GM12865 (cell line): ENCODE data around the gene TOMM20.
A peak's percentile ranks its signal among the peaks of the same experiment; 100 is the strongest.

Experiments
- DNase-seq: peaks from one replicate; pipeline ENCODE4 v3.0.0; 2010; ENCODE audit warnings: low read depth
- H3K4me3 ChIP-seq: 2 replicates; pipeline ENCODE4 v1.5.1; 2011; ENCODE audit warnings: mild to moderate bottlenecking, low read depth, low read length, control low read depth
- TF ChIP-seq, protein P1 (sequence below): IDR thresholded peaks from 2 replicates; pipeline ENCODE4 v1.5.1; 2011; ENCODE audit warnings: low read length, control low read depth, low read depth, inconsistent platforms; ENCODE audit not compliant: insufficient read depth; ENCODE audit errors: missing control alignments

TOMM20 gene

GRCh38 chr1:235127203-235127602, 1.4 kb downstream of the TOMM20 start:
- H3K4me3 ChIP-seq: peak overlapping the region; percentile 87
- TF ChIP-seq, protein P1, sequence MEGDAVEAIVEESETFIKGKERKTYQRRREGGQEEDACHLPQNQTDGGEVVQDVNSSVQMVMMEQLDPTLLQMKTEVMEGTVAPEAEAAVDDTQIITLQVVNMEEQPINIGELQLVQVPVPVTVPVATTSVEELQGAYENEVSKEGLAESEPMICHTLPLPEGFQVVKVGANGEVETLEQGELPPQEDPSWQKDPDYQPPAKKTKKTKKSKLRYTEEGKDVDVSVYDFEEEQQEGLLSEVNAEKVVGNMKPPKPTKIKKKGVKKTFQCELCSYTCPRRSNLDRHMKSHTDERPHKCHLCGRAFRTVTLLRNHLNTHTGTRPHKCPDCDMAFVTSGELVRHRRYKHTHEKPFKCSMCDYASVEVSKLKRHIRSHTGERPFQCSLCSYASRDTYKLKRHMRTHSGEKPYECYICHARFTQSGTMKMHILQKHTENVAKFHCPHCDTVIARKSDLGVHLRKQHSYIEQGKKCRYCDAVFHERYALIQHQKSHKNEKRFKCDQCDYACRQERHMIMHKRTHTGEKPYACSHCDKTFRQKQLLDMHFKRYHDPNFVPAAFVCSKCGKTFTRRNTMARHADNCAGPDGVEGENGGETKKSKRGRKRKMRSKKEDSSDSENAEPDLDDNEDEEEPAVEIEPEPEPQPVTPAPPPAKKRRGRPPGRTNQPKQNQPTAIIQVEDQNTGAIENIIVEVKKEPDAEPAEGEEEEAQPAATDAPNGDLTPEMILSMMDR: no peak
- no peak for DNase-seq

GRCh38 chr1:235124665-235125064, 4.0 kb downstream of the TOMM20 start:
- no peak for DNase-seq
- H3K4me3 ChIP-seq: no peak overlapping the region
- TF ChIP-seq, protein P1: no peak

- no peak for DNase-seq
- TF ChIP-seq, protein P1: no peak
- H3K4me3 ChIP-seq: no peak overlapping the region
These were observed 4.5 kb downstream of the TOMM20 start for GRCh38 chr1:235124111-235124510.

DNA sequence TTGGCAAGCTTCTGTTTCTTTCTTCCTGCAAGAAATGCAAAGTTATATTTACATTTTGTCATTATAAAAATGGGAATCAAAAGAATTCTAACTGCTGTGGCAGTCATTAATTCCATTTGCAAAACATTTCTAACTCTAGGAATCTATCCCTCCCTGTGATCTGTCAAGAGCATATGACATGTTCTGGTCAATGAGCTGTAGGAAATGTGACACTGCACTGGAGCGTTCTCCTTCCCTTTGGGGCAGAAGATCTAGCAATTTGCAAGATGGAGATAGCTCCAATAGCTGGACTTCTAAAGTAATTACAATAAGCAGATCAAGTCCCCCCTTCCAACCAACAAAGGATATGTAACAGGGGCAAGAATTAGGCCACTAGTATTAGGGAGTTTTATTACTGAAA, 6.3 kb downstream of the TOMM20 start:
- DNase-seq: no peak
- TF ChIP-seq, protein P1: no peak
- H3K4me3 ChIP-seq: no peak overlapping the region

GRCh38 chr1:235113183-235113917, 15.3 kb downstream of the TOMM20 start:
- no peak overlapping the region for H3K4me3 ChIP-seq
- TF ChIP-seq, protein P1: no peak
- no peak for DNase-seq

- TF ChIP-seq, protein P1: no peak
- no peak for DNase-seq
- H3K4me3 ChIP-seq: no peak overlapping the region
These were observed 16.1 kb downstream of the TOMM20 start for GRCh38 chr1:235112297-235113182.
